G401 (cell line): ENCODE data around the gene ETV7. TPM values are rescaled to one million over a fixed set of nuclear protein-coding genes. Genes with fewer than 3 reads are reported as not detected.
"Not testable (repeated sequence)": the region's sequence is repeated elsewhere in the genome, so short reads cannot be mapped to it uniquely, and the experiment has no call there.

Experiments used
- DNase-seq: peaks from one replicate; pipeline ENCODE4 v3.0.0-alpha.2; 2015; ENCODE audit warnings: low spot score
- in situ Hi-C: cut with HindIII; loops from 2 replicates; pipeline ENCODE4 v1.10.0; 2016; ENCODE audit warnings: low sequenced_read_pairs, mixed read lengths
- total RNA-seq: library from RNA; depleted of rRNA; stranded (reverse); fragments of >200 nt; shearing (Covaris generic); gene quantifications from 2 replicates; pipeline ENCODE4 v1.2.3, GENCODE V29; 2014

The ETV7 gene
- total RNA-seq, 1 experiment from 2014 or later, result 1.7 TPM

DNA sequence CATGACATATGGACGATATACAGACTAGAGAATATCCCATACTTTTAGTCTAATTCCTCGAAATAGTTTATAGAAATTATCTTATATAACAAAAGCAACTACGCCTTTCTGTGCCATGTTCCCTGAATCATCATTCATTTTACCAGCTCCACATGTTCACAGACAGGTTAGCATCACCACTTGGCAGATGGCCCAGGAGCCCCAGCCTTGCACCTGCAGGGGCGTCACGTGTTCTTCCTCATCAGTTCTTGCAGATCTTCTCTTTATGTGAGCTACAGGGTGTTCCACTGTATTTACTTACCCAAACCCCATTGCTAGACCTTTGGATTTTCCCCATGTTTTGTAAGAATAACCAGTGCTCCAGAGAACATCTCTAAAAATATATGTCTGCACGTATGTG lies 38.2 kb downstream of the ETV7 start:
- no peak for DNase-seq
- in situ Hi-C loops, result no loop called here

DNA sequence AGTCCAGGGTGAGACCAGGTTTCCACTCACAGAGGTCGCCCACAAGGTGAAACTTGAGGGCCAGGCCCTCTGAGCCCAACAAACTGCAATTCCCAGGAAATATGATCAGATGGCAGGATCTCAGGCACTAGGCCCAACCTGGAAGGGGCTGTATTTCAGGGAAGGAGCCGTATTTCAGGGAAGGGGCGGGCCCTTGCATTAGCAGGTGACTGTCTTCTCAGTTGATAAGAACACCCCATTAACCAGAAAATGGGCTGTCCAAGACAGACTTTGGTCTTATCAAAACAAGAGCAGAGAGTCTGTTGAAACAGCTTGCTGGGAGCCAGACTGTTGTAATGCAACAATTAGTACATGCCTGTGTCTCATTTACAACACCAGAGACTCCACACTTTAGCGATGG lies 39.8 kb downstream of the ETV7 start:
- DNase-seq, result no peak
- in situ Hi-C loops, result no loop called here

- in situ Hi-C loops, result no loop called here
- no peak for DNase-seq
Observed at GRCh38 chr6:36346486-36347273, 40.8 kb downstream of the ETV7 start.

DNA sequence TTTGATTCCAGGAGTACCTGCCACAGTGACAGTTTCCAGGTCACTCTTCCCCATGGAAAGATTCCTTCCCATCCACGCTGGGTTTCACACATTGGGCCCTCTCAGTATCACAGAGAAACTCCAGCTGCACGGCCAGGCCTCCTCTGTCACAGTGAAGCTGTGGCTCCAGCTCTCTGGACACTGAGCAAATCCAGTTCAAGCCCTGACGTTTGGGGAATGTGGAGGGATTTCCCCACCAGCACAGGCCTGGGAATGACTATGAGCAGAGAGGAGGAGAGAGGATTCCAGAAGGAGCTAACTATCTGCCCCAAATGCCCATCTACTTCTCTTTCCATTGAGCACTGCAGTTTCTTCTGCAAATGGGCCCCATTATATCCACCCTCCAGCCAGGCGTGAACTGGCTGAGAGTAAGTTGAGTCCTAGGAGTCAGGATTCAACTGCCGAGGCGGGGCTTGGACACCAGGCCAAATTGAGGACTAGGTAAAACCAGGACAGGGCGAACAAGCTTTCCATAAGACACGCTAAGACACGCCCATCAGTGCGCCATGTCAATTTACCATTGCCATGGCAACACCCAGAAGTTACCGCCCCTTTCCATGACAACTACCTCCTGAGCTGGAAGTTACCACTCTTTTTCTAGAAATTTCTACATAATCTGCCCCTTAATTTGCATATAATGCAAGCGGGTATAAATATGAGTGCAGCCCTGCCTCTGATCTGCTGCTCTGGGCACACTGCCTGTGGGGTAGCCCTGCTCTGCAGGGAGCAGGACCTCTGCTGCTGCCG lies 41.6 kb downstream of the ETV7 start:
- no peak for DNase-seq

DNA sequence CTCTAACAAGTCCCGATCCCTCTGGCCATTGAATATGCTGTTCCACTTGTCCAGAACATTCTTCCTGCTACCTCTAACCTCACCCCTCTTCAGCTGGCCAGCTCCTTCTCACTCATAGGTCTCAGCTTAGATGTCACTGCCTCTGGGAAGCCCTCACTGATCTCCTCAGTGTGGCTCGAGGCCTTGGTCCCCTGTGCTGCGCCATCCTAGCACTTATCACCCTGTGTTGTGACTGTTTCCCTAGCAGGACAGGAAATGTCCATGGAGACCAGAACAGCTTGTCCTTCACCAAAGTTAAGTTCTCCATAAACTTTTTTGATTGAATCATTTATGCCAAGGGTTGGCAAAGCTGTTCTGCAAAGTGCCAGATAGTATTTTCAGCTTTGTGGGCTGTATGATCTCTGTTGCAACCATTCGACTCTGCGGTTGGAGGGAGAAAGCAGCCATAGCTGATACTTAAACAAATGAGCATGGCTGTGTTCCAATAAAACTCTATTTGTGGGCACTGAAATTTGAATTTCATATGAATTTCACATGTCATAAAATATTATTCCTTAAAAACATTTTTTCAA lies 44.3 kb downstream of the ETV7 start:
- in situ Hi-C loops, result no loop called here
- DNase-seq, result no peak

More for the DNA sequence above, 41.6 kb downstream of the ETV7 start:
- in situ Hi-C loops, result no loop called here

DNA sequence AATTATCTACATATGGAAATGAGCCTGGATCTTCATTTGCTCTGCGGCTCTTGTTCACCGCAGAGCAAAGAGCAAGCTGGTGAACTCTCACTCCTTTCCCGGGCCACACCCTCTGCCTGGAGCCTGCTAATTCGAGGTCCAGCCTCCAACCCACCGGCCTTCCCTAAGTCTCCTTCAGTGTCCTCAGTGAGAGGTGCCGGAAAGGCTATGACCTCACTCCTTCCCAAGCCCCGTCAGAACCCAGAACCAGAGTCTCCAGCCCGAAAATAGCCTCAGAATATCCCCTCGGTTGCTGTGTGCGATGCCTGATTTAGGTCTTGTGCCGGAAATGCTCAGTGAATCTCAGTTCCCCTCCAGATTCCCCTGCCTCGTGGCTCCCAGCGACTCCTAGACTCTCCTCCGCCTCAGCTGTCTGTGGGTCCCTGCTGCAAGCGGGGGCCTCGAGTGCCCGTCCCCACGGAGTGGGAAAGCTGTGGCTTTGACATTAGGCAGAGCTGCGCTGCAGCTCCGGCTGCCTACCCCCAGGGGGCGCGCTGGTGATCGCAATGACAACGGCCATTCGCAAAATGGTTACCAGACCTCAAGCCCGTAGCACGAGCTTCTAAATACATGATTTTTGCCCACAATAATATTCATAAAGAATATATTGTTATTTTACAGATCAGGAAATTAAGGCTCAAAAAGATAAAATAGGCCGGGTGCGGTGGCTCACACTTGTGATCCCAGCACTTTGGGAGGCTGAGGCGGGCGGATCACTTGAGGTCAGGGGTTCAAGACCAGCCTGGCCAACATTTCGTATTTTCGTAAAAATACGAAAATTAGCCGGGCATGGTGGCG lies 46.6 kb downstream of the ETV7 start:
- DNase-seq, result peak; percentile 35
- in situ Hi-C loops, result no loop called here

- no peak for DNase-seq
- in situ Hi-C loops, result no loop called here
Observed at GRCh38 chr6:36340306-36340617, 47.2 kb downstream of the ETV7 start.

GRCh38 chr6:36339146-36339545 lies 48.3 kb downstream of the ETV7 start:
- in situ Hi-C loops, result no loop called here
- no peak for DNase-seq

DNA sequence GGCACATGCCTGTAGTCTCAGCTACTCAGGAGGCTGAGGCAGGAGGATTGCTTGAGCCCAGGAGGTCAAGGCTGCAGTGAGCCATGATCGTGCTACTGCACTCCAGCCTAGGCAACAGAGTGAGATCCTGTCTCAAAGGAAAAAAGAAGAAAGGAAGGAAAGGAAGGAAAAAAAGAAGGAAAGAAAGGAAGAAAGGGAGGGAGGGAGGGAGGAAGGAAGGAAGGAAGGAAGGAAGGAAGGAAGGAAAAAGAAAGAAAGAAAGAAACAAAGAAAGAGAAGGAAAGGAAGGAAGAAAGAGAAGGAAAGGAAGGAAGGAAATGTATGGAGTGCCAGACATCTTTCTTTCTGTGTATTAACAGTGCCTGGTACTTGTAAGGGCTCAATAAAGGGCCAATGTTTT lies 49.2 kb downstream of the ETV7 start:
- DNase-seq, in situ Hi-C loops: not testable (repeated sequence)

DNA sequence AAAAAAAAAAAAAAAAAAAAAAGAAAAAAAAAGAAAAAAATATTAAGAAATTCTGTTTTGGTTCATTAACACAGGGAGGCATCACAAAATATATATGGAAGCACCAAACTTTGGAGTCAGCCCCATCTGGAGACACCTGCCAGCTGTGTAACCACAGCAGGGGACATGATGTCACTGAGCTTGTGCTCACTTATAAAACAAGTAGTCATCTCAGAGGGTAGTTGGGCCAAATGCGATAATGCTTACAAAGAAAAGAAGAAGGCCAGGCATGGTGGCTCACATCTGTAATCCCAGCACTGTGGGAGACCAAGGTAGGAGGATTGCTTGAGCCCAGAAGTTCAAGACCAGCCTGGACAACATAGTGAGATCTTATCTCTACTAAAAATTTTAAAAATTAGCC lies 49.7 kb downstream of the ETV7 start:
- in situ Hi-C loops, result no loop called here
- no peak for DNase-seq

- DNase-seq, result no peak
- in situ Hi-C loops, result no loop called here
Observed at GRCh38 chr6:36336779-36337241, 50.7 kb downstream of the ETV7 start, which contains the start of gene BNIP5. BNIP5 (minus strand) TSS chr6:36336888; CDS start chr6:36330690, 6,198 bp downstream.

DNA sequence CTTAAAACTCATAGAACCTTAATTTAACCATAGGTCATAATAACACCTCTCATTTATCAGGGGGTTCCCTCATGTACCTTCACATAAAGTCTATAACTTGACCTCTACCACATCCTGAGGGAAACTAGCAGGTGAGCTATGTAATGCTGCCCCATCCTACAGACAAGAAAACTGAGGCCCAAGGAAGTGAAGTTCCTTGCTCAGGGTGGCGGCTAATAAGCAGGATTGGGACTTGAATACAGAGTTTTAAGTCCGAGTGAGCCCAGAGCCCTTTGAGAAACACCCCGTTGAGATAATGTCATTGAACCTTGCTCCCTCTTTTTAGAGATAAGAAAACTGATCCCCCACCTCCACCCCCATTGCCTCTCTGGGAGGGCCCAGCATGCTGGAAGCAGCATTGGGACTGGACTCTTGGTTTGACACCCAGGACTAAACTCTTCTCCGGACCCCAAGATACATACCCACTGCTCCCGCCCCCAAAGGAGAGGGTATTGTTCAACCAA lies 51.2 kb downstream of the ETV7 start:
- in situ Hi-C loops, result no loop called here
- no peak for DNase-seq

- DNase-seq, result no peak
- in situ Hi-C loops, result no loop called here
Observed at GRCh38 chr6:36335465-36336207, 51.8 kb downstream of the ETV7 start.

DNA sequence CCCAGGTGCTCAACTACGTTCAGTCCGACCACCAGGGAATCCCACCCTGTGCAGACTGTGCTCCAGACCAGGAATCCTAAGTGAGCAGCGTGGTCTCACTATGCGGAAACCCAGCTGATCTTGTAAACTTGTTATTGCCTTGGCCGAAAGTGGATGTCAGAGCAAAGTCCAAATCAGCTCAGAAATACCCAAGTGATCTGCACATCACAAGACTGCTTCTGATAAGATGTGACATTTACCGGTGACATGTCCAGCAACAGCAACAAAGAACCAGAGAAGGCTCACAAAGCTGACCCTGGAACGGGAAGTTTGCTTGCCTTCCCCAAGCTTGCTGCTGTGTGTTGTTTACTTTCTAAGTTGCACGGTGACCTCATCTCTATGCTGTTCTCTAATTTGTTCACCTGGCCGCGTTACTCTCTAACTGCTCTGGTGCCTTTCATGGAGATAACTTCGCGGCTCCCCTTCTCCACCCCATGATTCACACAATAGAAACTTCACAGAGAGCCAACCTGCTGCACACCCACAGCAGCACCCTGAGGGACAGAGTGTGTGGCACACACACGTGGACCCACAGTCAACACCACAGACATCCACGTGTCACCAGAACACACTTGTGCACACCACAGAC lies 52.5 kb downstream of the ETV7 start:
- in situ Hi-C loops, result no loop called here
- DNase-seq, result no peak

- no peak for DNase-seq
- in situ Hi-C loops, result no loop called here
Observed at GRCh38 chr6:36333931-36334725, 53.3 kb downstream of the ETV7 start.

- in situ Hi-C loops, result no loop called here
- no peak for DNase-seq
Observed at GRCh38 chr6:36333171-36333895, 54.1 kb downstream of the ETV7 start.

- DNase-seq, result no peak
- in situ Hi-C loops, result no loop called here
Observed at GRCh38 chr6:36331381-36331780, 56.1 kb downstream of the ETV7 start.
